M059J (cell line): Measurements from ENCODE around the gene WFDC10A. TPM values are rescaled to one million over a fixed set of nuclear protein-coding genes. Genes with fewer than 3 reads are reported as not detected.
A peak's percentile ranks its signal among the peaks of the same experiment; 100 is the strongest.
"Not testable (repeated sequence)": the region's sequence is repeated elsewhere in the genome, so short reads cannot be mapped to it uniquely, and the experiment has no call there.

Source experiments
- DNase-seq: peaks from one replicate; pipeline ENCODE4 v3.0.0-alpha.2; 2012; ENCODE audit warnings: low read depth
- total RNA-seq: library from RNA; depleted of rRNA; stranded (reverse); fragments of >200 nt; shearing (Covaris generic); gene quantifications from 2 replicates; pipeline ENCODE4 v1.2.3, GENCODE V29; 2014; rRNA removed

Gene WFDC10A
- not detected in 2 replicates for total RNA-seq

DNA sequence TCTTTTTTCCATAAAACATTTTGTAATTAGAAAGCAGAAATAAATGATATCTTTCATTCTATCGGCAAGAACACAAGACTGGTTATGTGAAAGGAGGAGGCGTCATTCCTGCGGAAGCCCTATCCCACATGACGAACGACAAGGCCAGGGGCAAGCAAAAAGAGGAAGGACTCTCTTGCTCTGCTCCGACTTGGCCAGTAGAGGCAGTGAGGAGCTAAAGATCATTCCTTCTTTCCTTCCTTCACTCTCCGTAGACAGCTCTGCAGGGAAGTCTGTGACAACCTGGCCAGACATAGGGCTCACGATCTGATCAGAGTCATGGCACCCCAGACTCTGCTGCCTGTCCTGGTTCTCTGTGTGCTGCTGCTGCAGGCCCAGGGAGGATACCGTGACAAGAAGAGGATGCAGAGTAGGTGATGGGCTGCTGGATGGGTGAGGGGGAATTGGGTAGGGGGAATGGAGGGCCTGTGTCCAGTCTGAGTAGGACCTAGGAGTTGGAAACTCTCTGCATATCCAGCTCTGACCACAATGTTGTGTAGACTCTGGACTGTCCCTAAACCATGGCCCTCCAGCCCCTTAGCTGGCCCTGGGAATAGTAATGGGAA, at the start of gene WFDC10A:
WFDC10A (plus strand) TSS at position 244 of the 605 bp plus-strand sequence; CDS start at position 319, 75 bp downstream.
- DNase-seq, result peak; percentile 62

DNA sequence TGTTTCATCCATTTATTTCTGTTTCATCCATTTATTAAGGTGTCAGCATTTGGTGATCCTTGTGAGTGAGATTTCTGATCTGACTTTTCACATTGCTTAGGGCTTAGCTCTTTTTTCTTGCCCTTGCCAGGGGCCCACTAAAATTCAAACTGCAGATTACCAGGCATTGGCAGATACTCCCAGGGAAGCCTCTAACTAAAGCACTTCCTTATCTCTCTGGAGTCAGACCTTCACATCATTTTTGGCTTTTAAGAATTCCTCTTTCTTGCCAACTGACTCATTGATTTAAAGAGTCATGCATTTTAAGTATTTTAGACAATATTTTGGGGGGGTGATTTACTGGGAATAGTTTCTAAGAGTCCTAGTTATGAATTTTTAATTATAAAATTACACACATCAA, 47.8 kb upstream of the WFDC10A start:
- DNase-seq, result no peak

DNA sequence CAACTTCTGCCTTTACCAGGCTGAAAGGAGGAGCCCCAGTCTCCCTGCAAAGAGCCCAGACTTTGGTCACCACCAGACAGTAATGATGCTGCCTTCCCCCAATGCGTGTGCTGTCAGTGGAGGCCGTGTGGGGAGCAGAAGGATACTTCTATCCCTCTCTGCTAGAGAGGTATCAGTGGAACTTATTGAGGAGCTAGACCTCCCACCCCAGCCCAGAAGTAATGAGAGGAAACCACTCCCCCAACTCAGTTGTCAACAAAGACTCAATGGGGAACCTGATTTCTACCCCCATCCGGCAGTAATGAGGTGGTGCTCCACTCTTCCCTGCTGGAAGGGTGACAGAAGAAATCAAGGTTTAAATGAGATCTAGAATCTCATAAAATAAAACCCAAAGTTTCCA, 46.0 kb upstream of the WFDC10A start:
- no peak for DNase-seq

DNA sequence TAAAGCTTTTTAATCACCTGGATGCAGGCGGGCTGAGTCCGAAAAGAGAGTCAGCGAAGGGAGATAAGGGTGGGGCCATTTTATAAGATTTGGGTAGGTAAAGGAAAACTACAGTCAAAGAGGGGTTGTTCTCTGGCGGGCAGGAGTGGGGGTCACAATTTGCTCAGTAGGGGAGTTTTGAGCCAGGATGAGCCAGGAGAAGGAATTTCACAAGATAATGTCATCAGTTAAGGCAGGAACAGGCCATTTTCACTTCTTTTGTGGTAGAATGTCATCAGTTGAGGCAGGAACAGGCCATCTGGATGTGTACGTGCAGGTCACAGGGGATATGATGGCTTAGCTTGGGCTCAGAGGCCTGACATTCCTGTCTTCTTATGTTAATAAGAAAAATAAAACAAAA, 45.2 kb upstream of the WFDC10A start:
- DNase-seq, result not testable (repeated sequence)

DNA sequence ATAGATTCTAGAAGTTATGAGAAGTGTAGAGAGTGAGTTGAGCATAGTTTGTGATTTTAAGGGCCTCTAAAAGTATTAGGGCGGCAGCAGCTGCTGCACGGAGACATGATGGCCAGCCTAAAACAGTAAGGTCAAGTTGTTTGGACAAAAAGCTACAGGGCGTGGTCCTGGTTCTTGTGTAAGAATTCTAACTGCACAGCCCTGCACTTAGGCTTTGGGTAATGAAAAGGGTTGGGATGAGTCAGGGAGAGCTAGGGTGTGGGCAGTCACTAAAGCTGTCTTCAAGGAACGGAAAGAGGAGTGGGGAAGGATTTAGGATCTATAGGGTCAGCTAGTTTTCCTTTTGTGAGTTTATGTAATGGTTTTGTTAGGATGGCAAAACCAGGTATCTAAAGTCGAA, 43.6 kb upstream of the WFDC10A start:
- DNase-seq, result not testable (repeated sequence)

DNA sequence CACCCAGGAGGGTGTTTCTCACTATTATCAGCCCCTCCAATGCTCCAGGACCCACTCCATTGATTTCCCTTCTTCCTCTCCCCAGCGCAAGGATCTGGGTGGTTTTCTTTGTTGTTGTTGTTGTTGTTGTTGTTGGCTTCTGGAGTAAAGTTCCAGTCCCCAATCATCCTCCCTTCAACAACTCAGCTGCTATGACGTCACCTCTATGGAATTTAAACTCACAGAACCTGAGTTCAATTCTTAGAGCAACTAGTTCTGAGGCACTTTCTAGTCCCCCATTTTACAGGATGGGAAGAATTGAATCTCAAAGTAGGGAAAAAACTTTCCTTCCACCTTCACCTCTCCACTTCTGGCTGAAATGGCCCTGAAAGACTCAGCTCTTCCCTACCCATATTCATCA, 40.7 kb upstream of the WFDC10A start:
- DNase-seq, result peak; percentile 21

DNA sequence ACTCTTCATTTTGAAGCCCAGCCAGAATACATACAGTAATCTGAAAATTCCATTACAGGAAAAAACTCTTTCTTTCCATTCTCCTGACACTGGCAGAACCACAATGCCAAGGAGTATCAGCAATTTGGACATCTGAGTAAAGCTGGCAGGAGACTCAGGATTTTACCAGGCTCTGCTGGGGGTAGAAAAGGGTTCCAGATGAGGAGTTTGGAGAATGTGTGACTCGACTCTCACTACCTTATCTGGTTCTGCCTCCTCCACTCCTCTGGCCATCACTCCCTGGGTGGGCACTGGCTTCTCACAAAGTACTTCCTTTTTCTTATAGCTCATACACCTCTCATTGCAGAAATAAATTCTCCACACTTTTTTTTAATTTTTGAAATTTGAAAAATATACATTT, 39.8 kb upstream of the WFDC10A start:
- DNase-seq, result no peak

DNA sequence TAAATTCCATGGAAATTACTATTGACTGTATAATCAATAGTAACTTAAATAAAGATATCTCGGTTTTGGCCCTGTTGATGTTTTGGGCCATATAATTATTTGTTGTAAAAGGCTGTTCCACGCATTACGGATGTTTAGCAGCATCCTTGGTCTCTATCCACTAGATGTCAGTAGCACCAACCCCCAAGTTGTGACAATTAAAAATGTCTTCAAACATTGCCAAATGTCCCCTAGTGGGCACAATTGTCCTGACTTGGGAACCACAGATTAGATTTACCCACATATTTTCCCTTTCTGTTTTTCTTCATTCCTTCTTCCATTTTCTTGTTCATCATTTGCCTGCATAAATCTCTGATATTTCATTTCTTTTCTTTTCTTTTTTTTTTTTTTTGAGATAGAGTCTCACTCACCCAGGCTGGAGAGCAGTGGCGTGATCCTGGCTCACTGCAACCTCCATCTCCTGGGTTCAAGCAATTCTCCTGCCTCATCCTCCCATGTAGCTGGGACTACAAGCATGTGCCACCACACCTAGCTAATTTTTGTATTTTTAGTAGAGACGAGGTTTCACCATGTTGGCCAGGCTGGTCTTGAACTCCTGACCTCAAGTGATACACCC, 36.9 kb upstream of the WFDC10A start:
- peak; percentile 73 for DNase-seq

DNA sequence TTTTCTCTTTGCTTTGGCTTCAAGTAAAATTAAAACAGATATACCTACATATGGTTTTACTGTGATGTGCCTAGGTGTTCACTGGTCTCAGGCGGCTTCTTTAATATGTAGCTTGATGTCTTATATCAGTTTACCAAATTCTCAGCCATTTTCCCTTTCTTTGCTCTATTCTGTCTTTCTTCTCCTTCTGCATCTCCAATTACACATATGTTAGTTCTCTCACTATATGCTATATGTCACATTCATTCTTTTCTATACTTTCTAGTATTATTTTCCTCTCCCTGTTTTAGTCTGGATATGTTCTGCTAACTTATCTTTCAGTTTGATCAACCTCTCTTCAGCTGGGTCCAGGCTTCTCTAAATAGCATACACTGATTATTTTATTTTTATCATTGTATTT, 36.0 kb upstream of the WFDC10A start:
- DNase-seq, result no peak

DNA sequence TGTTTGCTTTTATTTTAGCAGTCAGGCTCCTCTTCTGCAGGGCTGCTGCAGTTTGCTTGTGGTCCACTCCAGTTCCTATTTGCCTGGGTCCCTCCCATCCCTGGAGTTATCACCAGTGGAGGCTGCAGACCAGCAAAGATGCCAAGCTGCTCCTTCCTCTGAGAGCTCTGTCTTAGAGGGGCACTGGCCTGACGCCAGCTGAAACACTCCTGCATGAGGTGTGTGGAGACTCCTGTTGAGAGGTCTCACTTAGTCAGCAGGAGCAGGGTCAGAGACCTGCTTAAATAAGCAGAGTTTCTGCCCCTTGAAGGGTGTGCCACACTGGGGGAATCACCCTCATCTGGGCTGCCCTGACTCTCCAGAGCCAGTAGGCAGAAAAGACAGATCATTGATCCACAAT, 34.3 kb upstream of the WFDC10A start:
- no peak for DNase-seq

DNA sequence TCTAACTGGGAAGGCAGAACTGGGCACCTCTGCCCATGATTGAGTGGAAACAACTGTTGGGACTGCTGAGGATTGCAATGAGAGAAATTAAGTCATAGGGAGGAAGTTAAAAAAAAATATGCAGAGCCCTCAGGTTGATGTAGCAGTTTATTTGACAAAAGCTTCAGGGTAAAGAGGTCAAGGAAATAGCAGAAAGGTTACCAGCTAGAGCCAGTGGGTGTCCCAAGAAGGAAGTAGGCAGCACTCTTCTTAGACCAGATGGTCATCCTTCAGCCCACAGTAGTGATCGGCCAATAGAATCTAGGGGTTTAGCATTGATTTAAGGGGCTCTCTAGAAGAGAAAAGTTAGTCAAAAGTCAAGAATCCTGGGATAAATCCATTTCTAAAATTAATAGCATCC, 21.7 kb upstream of the WFDC10A start:
- no peak for DNase-seq

DNA sequence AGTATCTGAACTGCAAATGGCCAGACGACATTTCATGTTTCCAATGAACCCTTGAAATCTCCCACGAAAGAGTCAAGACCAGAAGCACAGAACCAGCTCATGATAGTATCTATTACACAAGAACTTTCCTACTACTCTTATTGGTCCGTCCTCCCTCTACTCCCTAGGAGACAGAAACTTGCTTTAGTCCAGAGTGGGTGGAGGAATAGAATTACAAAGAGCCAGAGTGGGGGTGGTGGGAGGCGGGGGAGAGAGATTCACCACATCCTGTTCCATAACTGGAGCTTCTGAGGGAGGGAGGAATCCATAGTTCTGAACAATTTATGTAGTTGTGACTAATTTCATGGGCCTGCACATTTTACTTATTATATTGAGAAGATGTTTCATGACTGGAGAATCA, 18.5 kb upstream of the WFDC10A start:
- DNase-seq, result peak; percentile 62

DNA sequence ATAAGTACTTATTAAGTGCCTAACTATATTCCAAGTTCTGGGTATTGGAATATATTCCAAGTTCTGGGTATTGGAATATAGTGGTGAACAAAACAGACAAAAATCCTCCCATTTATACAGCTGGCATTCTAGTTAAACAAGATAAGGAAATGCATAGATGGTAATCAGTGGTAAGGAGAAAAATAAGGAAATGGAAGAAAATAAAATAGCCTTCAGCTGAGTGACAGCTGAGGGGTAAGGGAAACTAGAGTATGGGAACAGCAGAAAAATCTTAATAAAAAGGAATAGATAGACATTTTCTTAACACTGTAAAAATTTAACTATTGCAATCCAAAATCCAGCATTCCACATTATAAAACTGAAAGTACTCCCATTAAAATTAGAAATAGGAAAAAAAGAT, 17.2 kb upstream of the WFDC10A start:
- no peak for DNase-seq

DNA sequence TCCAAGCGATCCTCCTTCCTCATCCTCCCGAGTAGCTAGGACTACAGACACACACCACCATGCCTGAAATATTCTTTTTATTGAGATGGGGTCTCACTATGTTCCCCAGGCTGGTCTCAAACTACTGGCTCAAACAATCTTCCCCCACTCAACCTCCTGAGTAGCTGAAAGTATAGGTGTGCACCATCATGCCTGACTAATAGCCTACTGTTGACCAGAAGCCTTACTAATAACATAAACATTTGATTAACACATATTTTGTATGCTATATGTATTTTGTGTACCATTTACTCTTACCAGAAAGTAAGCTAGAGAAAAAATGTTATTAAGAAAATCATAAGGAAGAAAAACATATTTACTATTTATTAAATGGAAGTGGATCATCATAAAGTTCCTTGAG, 11.9 kb upstream of the WFDC10A start:
- no peak for DNase-seq

DNA sequence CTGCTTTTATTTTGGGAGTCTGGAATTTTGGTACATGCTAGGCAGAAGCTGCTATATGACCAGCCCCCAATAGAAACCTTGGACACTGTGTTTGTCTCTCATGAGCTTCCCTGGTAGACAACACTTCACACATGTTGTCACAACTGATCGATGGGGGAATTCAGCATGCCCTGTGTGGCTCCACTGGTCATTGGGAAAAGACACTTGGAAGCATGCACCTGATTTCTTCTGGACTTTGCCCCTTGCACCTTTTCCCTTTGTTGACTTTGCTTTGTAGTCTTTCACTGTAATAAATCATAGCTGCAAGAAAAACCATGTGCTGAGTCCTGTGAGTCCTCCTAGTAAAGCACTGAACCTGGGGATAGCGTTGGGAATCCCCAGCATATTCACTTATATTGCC, 7.9 kb upstream of the WFDC10A start:
- DNase-seq, result no peak

DNA sequence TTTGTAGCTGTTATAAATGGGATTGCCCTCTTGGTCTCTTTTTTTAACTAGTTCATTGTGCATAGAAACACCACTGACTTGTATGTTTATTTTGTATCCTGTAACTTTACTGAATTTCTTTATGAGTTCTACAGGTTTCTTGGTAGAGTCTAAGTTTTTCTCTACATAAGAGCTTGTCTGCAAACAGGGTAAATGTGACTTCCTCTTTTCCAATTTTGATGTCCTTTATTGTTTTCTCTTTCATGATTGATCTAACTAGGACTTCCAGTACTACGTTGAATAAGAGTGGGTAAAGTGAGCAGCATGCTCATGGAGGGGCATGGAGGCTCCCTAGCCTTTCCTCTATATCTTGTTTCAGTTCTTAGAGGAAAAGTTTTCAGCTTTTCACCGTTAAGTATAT, 3.0 kb upstream of the WFDC10A start:
- no peak for DNase-seq

DNA sequence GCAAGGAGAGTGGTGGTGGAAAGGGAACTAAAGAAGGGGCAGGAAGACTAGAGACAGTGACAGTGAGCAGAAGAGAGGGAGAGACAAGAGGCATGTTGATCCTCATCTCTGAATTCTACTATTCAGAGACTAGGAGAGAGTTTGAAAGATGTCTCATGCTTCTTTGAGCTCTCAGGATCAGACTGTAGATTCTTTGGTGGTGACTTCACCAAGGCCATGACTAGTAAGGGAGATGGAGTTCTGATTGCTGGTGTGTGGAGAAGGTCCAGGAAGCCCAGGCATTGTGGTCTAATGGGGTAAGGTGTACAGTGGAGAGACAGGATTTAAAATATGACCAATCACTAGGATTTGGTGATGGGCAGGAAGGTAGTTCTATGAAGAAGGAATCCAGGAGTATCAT, 832 bp downstream of the WFDC10A start:
- peak; percentile 18 for DNase-seq

DNA sequence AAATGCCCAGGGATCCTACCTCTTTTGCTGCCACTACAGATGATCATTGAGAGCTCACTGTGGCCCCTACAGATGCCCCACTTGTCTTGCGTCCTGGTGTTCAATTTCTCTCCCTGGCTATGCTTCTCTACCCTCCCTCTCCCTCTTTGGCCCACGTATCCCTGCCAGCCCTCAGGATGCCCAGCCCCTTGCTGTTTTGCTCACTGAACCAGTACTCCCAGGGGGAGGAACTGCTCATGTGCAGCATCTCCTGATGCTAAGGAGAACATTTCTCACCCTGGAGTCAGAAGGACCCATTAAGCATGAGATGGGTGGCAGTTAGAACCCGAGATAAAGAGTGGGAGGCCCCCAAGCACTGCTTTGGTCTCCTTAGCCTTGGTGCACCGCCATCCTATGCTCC, 1.6 kb downstream of the WFDC10A start, which contains the start of gene WFDC9:
WFDC9 (minus strand) TSS at position 101 of the 400 bp plus-strand sequence. CDS start 21,103 bp downstream, outside the sequence.
- no peak for DNase-seq

DNA sequence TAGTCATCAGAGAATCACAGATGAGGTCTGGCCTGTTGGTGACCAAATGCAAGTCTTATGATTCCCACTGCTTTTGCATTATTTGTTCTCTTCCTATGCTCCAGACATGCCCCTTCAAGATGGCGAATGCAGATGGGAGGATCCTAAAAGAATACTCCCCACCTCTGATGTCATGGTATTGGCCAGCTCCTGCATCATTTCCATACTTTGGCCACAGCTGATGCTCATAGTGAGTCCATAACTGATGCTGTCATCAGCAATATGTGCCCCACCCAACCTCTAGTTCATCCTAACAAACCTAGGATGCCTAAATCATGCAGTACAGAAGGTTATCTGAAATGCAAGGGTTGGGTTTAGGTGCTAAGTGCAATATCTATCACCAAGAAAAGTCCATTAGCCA, 7.0 kb downstream of the WFDC10A start:
- no peak for DNase-seq

DNA sequence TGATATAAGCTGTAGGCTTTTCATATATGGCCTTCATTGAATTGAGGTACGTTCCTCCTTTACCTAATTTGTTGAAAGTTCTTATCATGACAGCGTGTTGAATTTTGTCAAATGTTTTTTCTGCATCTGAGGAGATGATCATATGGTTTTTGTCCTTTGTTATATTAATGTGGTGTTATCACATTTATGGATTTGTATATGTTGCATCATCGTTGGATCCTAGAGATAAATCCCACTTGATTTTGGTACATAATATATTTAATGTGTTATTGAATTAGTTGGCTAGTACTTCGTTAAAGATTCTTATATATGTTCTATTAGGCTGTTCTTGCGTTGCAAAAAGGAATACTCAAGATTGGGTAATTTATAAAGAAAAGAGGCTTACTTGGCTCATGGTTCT, 10.1 kb downstream of the WFDC10A start:
- no peak for DNase-seq

DNA sequence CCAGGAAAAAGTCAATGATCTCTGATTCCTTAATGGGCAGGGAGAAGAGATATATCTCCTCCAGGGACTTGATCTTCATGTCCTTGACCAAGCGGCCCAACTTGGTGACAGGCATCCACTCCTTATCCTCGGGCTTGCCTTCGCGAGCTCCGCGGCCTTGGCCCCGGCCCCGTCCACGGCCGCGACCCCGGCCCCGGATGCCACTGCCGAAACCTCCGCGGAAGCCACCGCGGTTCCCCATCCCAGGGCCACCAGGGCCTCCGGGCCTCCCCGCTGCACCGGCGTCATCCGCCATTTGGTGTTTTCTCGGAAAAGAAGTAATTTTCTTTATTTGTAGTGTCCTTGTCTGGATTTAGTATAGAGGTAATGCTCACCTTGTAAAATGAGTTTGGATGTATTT, 11.5 kb downstream of the WFDC10A start:
- not testable (repeated sequence) for DNase-seq

DNA sequence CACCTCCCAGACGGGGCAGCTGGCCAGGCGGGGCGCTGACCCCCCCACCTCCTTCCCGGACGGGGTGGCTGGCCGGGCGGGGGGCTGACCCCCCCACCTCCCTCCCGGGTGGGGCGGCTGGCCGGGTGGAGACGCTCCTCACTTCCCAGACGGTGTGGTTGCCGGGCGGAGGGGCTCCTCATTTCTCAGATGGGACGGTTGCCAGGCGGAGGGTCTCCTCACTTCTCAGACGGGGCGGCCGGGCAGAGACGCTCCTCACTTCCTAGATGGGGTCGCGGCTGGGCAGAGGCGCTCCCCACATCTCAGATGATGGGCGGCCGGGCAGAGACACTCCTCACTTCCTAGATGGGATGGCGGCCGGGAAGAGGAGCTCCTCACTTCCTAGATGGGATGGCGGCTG, 16.3 kb downstream of the WFDC10A start:
- not testable (repeated sequence) for DNase-seq

DNA sequence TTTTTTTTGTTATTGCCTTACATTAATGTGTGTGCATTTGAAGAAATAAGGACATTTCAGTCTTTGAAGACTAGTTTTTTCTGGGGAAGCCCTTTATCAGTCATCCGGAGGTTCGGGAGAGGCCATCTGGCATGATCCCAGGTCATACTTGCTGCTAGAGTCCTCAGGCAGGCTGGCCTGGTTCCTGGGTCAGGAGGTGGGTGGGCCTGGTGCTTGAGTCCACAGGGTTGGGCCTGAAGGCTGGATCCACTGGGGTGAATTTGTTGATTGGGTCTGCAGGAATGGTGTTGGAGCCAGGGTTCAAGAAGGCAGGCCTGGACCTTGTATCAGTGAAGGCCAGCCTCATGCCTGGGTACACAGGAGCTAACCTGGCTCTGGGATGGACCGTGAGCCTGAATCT, 17.3 kb downstream of the WFDC10A start:
- no peak for DNase-seq
